Stimulated activated CD4-positive, alpha-beta T cell treated with anti-CD3 and anti-CD28 coated beads, Interleukin-15, amount 100 ng/mL, for 1 hour (primary cell): ENCODE results near the gene HACD4.
A peak's percentile ranks its signal among the peaks of the same experiment; 100 is the strongest.

Source experiments
- DNase-seq, 2 donors: peaks; one replicate each; pipeline ENCODE4 v3.0.0-alpha.2; 2020; ENCODE audit warnings: low read depth in 1 of 2, low spot score in 1 of 2

HACD4 gene, protein sequence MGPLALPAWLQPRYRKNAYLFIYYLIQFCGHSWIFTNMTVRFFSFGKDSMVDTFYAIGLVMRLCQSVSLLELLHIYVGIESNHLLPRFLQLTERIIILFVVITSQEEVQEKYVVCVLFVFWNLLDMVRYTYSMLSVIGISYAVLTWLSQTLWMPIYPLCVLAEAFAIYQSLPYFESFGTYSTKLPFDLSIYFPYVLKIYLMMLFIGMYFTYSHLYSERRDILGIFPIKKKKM

DNA sequence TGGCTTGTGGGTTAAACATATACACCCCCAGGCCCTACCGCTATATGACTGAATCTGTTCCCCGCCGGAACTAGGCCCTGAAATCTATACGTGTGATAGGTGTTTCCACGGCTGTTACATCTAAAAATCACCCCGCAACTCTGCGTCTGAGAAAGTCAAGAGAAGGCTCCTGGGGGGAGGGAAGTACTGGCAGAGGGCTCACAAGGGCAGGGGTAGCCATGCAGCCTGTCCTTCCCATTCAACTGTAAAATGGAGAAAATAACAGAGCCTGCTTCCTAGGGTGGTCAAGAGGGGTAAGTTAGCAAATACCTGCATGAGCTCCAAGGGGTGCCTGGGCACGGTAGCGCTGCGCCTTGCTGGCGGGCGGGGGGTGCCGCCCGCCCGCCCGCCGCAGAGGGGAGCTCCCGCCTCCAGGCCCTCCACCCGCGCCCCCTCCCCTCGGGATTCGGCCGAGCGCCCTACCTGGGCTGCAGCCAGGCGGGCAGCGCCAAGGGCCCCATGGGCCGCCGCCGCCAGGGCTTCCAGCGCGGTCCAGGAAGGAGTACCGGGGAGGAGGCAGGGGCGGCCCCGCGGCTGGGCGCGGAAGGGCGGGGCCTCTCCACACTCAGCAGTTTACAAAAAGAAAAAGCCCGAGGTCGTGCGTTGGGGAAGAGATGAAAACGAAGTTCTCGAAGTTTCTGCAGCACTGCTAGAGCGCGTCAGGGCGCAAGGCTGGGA, at the start of gene HACD4:
Gene HACD4 (minus strand): TSS at position 550 of the 717 bp plus-strand sequence. CDS start 50 bp downstream, at position 500.
- DNase-seq = peak; percentile 37 to 50

DNA sequence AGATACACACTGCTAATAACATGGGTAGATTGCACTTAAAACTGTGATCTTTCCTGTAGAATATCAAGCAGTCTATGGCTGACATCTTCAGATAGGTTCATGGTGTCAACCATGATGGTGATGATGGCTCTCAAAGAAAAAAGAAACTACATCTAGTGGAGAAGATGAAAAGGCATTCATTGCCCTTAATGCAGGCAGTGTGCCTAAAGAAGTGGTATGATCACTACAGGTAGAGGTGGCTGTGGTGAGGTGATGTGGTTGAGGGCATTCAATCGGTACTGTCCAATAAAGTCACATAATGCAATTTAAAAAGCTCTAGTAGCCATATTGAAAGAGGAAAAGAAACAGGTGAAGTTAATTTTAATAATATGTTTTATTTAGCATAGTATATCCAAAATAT, 49.4 kb upstream of the HACD4 start:
- DNase-seq = no peak

- DNase-seq = no peak
Measured at GRCh38 chr9:21078702-21079101, 47.3 kb upstream of the HACD4 start.

- DNase-seq = no peak
Measured at GRCh38 chr9:21077781-21078180, 46.3 kb upstream of the HACD4 start, which contains the start of gene IFNB1. Gene IFNB1 (minus strand): TSS chr9:21077942. CDS start chr9:21077869, 73 bp downstream.

- DNase-seq = no peak
Measured at GRCh38 chr9:21075484-21075883, 44.0 kb upstream of the HACD4 start.

- DNase-seq = no peak
Measured at GRCh38 chr9:21070906-21071305, 39.5 kb upstream of the HACD4 start.

- no peak for DNase-seq
Measured at GRCh38 chr9:21070171-21070571, 38.7 kb upstream of the HACD4 start.

DNA sequence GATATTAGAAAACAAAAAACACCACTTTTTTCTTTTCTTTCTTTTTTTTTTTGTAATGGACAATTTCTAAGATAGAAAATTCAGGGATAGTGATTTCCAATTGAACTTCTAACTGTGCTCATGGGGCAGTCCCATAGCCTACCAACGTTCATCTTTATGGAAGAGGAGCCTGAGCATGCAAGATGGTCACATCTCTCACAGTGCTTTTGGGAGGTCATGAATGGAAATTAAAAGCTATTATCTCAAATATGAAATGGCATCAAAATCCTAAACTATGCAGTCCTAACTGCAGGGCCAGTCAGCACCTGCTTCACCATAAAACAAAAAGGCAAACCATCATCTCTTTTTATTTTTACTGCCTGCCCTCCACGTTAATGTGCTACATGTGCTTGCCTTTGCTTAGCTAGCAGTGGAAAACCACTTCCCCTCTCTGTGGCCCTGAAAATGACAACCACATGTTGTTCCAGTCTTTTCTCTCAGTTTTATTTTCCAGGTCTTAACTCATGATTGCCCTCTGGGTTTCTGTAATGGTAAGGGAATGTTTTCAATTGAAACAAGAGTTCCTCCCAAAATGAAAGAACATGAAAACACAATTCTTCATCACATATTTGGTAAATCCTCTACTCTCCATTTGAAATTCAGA, 29.6 kb upstream of the HACD4 start:
- no peak for DNase-seq

DNA sequence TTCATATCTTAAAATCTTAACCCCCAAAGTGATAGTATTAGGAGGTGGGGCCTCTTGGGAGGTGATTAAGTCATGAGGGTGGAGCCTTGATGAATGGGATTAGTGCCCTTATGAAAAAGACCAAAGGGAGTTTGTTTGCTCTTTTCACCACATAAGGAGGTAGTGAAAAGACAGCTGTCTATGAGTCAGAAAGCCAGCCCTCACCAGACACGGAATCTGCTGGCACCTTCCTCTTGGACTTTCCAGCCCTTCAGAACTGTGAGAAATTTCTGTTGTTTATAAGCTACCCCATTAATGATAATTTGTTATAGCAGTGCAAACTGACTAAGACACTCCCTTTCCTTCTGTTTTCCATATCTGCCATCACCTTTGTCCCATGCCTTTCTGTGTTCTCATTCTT, 25.5 kb upstream of the HACD4 start:
- DNase-seq = no peak

DNA sequence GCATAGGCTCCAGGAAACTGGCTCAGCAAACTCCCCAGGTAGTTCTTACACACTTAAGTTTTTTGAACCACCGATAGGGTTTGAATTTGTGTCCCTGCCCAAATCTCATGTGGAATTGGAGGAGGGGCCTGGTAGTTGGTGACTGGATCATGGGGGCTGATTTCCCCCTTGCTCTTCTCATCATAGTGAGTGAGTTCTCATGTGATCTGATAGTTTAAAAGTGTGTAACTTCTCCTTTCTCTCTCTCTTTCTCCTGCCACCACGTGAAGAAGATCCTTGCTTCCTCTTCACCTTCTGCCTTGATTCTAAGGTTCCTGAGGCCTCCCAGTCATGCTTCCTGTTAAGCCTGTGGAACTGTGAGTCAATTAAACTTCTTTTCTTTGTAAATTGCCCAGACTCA, 22.4 kb upstream of the HACD4 start:
- DNase-seq = no peak

DNA sequence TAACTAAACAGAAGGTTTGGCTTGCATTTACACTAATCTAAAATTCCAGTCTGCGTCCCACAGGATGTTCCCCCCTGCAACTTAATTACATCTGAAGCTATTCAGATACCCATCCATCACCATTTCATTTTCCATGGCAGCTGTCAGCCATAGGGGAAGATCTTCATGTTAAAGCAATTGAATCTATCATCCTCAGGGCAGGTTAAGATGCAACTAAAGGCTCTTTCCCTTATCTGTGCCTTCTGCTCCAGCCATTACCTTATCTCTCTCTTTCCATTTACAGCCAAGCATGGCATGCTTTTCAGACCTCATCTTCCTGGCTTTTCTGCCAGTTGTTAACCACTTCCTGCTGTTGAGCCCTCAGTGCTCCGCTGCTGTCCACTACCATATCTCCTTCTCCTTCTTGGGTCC, 15.8 kb upstream of the HACD4 start:
- no peak for DNase-seq

DNA sequence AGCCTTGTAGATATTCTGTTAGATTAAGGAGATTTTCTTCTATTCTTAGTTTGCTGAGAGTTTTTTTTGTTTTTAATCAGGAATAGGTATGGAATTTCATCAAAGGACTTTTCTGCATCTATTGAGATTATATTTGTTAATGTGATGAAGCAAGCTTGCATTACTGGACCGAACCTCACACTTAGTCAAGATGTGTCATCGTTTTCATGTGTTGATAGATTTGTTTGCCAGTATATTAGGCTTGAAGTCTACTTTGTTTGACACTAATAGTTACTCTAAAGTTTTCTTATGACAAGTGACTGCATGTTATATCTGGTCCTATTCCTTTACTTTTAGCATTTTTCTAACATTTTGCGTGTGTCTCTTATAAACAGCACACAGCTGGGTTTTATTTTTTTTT, 12.4 kb upstream of the HACD4 start:
- no peak for DNase-seq

GRCh38 chr9:21042466-21042865, 11.0 kb upstream of the HACD4 start:
- DNase-seq = no peak

DNA sequence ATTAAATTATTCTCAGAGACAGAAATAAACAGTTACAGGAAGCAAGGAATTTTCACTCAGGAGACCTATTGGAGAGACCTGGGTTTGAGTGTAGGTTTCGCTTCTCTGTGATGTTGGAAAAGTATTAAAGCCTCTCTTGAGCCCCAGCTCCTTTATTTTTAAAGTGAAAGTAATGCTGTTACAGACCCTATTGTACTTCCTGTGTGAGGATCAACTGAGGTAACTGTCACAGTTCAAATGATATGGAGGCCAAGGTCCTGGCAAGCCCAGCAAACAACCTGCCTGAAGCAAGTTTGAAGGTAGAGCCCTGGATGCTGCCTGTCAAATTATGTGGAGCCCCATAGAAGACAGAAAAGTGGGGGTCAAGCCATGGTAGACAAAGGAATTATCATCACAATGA, 7.9 kb upstream of the HACD4 start:
- DNase-seq = no peak

- DNase-seq = no peak
Measured at GRCh38 chr9:21037278-21037677, 5.8 kb upstream of the HACD4 start.

DNA sequence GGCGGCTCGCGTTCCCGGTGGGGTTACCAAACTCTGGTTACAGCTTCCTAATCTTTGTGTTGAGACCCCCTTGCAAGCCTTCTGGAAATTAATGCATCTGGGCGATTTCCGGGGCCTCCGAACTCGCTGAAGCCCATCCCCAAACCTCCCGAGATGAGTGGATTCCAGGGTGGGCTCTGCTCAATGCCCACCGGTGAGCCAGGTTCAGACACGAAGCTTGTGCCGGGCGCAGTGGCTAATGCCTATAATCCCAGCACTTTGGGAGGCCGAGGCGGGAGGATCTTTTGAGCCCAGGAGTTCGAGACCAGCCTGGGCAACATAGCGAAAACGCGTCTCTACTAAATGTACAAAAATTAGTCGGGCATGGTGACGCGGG, 356 bp upstream of the HACD4 start:
- DNase-seq = no peak

- DNase-seq = no peak
Measured at GRCh38 chr9:21030389-21031035, 928 bp downstream of the HACD4 start.

GRCh38 chr9:21029661-21030060, 1.8 kb downstream of the HACD4 start:
- DNase-seq = no peak

- DNase-seq = no peak
Measured at GRCh38 chr9:21028466-21028865, 3.0 kb downstream of the HACD4 start.

- DNase-seq = no peak
Measured at GRCh38 chr9:21027295-21027694, 4.1 kb downstream of the HACD4 start.

- DNase-seq = no peak
Measured at GRCh38 chr9:21023861-21024260, 7.6 kb downstream of the HACD4 start.

GRCh38 chr9:21018177-21018576, 13.3 kb downstream of the HACD4 start:
- no peak for DNase-seq
